IMR-90 (cell line): Measurements from ENCODE around the gene TMCC3.

Experiments used
- BHLHE40 ChIP-seq: fragments of 150-350 bp; IDR thresholded peaks from 2 replicates; pipeline ENCODE4 v1.6.1; 2016; ENCODE audit warnings: mild to moderate bottlenecking, low read depth, low read length
- CHD1 ChIP-seq: IDR thresholded peaks from 2 replicates; pipeline ENCODE4 v1.6.1; 2012; ENCODE audit warnings: low read depth, low read length, improper control_type of control experiment
- FOS ChIP-seq: fragments of 150-350 bp; IDR thresholded peaks from 2 replicates; pipeline ENCODE4 v1.6.1; 2016; ENCODE audit warnings: low read depth, low read length
- MXI1 ChIP-seq: IDR thresholded peaks from 2 replicates; pipeline ENCODE4 v1.6.1; 2012; ENCODE audit warnings: low read depth, mild to moderate bottlenecking, low read length, moderate library complexity, borderline replicate concordance
- POLR2A ChIP-seq: IDR thresholded peaks from 2 replicates; pipeline ENCODE4 v1.6.1; 2012; ENCODE audit warnings: mild to moderate bottlenecking, low read depth, low read length
- RAD21 ChIP-seq: IDR thresholded peaks from 2 replicates; pipeline ENCODE4 v1.6.1; 2012; ENCODE audit warnings: low read length, improper control_type of control experiment
- RCOR1 ChIP-seq: IDR thresholded peaks from 2 replicates; pipeline ENCODE4 v1.6.1; 2012; ENCODE audit warnings: mild to moderate bottlenecking, low read length, improper control_type of control experiment; ENCODE audit not compliant: insufficient replicate concordance
- SMC3 ChIP-seq: fragments of 150-350 bp; IDR thresholded peaks from 2 replicates; pipeline ENCODE4 v1.6.1; 2016; ENCODE audit warnings: low read depth, mild to moderate bottlenecking, antibody characterized with exemption, low read length, moderate library complexity
- TF ChIP-seq, protein P1 (sequence below): conservative IDR thresholded peaks from 2 replicates; pipeline ENCODE4 v1.5.1; 2012; ENCODE audit warnings: mild to moderate bottlenecking, low read depth, low read length, improper control_type of control experiment
- TF ChIP-seq, protein P2 (sequence below): fragments of 150-350 bp; IDR thresholded peaks from 2 replicates; pipeline ENCODE4 v1.6.1; 2016; ENCODE audit warnings: low read depth, mild to moderate bottlenecking, low read length, moderate library complexity, borderline replicate concordance
- TF ChIP-seq, protein P3 (sequence below): fragments of 150-350 bp; IDR thresholded peaks from 2 replicates; pipeline ENCODE4 v1.6.1; 2017; ENCODE audit warnings: mild to moderate bottlenecking, antibody characterized with exemption, low read length, low read depth

DNA sequence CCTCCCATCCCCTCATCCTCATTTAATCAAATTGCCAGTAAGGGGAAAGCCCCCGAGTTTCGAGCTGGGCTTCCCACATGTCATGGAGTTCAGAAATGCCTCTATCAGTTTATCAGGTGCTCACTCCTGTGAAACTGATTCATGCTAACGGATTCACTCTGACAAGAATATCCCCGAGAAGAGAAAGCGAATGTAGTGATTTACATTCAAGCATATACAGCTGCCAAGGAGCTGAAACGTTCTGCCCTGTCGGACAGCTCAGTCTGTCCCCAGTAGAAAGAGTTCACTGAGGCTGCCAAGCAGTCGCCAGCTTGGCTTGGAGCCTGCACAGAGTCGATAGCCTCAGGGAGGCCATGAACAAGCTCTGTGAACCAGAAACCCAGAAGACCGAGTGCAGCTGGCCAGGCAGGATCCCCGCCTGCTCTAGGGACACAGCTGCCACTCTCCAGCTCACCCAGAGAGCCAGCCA lies 88.4 kb downstream of the TMCC3 start:
- TF ChIP-seq, protein P1, sequence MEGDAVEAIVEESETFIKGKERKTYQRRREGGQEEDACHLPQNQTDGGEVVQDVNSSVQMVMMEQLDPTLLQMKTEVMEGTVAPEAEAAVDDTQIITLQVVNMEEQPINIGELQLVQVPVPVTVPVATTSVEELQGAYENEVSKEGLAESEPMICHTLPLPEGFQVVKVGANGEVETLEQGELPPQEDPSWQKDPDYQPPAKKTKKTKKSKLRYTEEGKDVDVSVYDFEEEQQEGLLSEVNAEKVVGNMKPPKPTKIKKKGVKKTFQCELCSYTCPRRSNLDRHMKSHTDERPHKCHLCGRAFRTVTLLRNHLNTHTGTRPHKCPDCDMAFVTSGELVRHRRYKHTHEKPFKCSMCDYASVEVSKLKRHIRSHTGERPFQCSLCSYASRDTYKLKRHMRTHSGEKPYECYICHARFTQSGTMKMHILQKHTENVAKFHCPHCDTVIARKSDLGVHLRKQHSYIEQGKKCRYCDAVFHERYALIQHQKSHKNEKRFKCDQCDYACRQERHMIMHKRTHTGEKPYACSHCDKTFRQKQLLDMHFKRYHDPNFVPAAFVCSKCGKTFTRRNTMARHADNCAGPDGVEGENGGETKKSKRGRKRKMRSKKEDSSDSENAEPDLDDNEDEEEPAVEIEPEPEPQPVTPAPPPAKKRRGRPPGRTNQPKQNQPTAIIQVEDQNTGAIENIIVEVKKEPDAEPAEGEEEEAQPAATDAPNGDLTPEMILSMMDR = no peak
- no peak for TF ChIP-seq MXI1
- no peak for TF ChIP-seq SMC3
- TF ChIP-seq POLR2A = no peak
- TF ChIP-seq, protein P2, sequence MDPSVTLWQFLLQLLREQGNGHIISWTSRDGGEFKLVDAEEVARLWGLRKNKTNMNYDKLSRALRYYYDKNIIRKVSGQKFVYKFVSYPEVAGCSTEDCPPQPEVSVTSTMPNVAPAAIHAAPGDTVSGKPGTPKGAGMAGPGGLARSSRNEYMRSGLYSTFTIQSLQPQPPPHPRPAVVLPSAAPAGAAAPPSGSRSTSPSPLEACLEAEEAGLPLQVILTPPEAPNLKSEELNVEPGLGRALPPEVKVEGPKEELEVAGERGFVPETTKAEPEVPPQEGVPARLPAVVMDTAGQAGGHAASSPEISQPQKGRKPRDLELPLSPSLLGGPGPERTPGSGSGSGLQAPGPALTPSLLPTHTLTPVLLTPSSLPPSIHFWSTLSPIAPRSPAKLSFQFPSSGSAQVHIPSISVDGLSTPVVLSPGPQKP = no peak
- TF ChIP-seq, protein P3, sequence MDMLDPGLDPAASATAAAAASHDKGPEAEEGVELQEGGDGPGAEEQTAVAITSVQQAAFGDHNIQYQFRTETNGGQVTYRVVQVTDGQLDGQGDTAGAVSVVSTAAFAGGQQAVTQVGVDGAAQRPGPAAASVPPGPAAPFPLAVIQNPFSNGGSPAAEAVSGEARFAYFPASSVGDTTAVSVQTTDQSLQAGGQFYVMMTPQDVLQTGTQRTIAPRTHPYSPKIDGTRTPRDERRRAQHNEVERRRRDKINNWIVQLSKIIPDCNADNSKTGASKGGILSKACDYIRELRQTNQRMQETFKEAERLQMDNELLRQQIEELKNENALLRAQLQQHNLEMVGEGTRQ = no peak
- TF ChIP-seq CHD1 = no peak
- TF ChIP-seq FOS = no peak
- TF ChIP-seq BHLHE40 = no peak
- TF ChIP-seq RAD21 = no peak
- TF ChIP-seq RCOR1 = no peak
